H9 (cell line): ENCODE data around the gene ALG2. TPM values are rescaled to one million over a fixed set of nuclear protein-coding genes. Genes with fewer than 3 reads are reported as not detected.

Experiments used
- DNase-seq: peaks from one replicate; pipeline ENCODE4 v3.0.0-alpha.2; 2017
- H2AFZ ChIP-seq: one replicate; pipeline ENCODE4 v1.6.1; 2013; ENCODE audit warnings: mild to moderate bottlenecking, low read length, control low read depth, moderate library complexity
- H2AK5ac ChIP-seq: 2 replicates; pipeline ENCODE4 v1.6.1; 2013; ENCODE audit warnings: low read length, control low read depth, mixed read lengths; ENCODE audit not compliant: insufficient read length
- H2BK120ac ChIP-seq: one replicate; pipeline ENCODE4 v1.6.1; 2013; ENCODE audit warnings: low read depth, mild to moderate bottlenecking, low read length, control low read depth, inconsistent platforms; ENCODE audit not compliant: poor library complexity, severe bottlenecking
- H2BK12ac ChIP-seq: 2 replicates; pipeline ENCODE4 v1.6.1; 2013; ENCODE audit warnings: low read length, control low read depth, mixed read lengths, low read depth; ENCODE audit not compliant: insufficient read length
- H2BK15ac ChIP-seq: 2 replicates; pipeline ENCODE4 v1.6.1; 2013; ENCODE audit warnings: low read depth, low read length, control low read depth
- H2BK20ac ChIP-seq: one replicate; pipeline ENCODE4 v1.6.1; 2013; ENCODE audit warnings: low read depth, mild to moderate bottlenecking, low read length, control low read depth, inconsistent platforms; ENCODE audit not compliant: poor library complexity, severe bottlenecking
- H2BK5ac ChIP-seq: 2 replicates; pipeline ENCODE4 v1.6.1; 2013; ENCODE audit warnings: low read length, control low read depth, mixed read lengths; ENCODE audit not compliant: insufficient read length
- H3K14ac ChIP-seq: 2 replicates; pipeline ENCODE4 v1.6.1; 2013; ENCODE audit warnings: low read length, control low read depth; ENCODE audit not compliant: insufficient read depth
- H3K18ac ChIP-seq: 2 replicates; pipeline ENCODE4 v1.6.1; 2013; ENCODE audit warnings: low read depth, mild to moderate bottlenecking, mixed read lengths, low read length, control low read depth; ENCODE audit not compliant: insufficient read length
- H3K23ac ChIP-seq: 2 replicates; pipeline ENCODE4 v1.6.1; 2013; ENCODE audit warnings: low read length, control low read depth, mixed read lengths, low read depth; ENCODE audit not compliant: insufficient read length
- H3K23me2 ChIP-seq: 2 replicates; pipeline ENCODE4 v1.6.1; 2013; ENCODE audit warnings: low read depth, mild to moderate bottlenecking, mixed read lengths, low read length, control low read depth; ENCODE audit not compliant: insufficient read length, poor library complexity, severe bottlenecking
- H3K27ac ChIP-seq: 2 replicates; pipeline ENCODE4 v1.5.1; 2013; ENCODE audit warnings: low read length, control low read depth, mixed read lengths, low read depth; ENCODE audit not compliant: insufficient read length
- H3K27me3 ChIP-seq: 2 replicates; pipeline ENCODE4 v1.6.1; 2013; ENCODE audit warnings: low read length, control low read depth, inconsistent platforms; ENCODE audit not compliant: insufficient read depth
- H3K4ac ChIP-seq: 2 replicates; pipeline ENCODE4 v1.6.1; 2013; ENCODE audit warnings: low read depth, mild to moderate bottlenecking, control low read depth, inconsistent platforms, low read length, moderate library complexity
- H3K4me1 ChIP-seq: 2 replicates; pipeline ENCODE4 v1.6.1; 2013; ENCODE audit warnings: low read length, control low read depth, inconsistent platforms; ENCODE audit not compliant: insufficient read depth
- H3K4me2 ChIP-seq: 2 replicates; pipeline ENCODE4 v1.6.1; 2013; ENCODE audit warnings: low read length, control low read depth, mixed read lengths; ENCODE audit not compliant: insufficient read length, insufficient read depth
- H3K56ac ChIP-seq: 2 replicates; pipeline ENCODE4 v1.6.1; 2013; ENCODE audit warnings: low read depth, mild to moderate bottlenecking, mixed read lengths, low read length, control low read depth; ENCODE audit not compliant: insufficient read length
- H3K79me1 ChIP-seq: 2 replicates; pipeline ENCODE4 v1.6.1; 2013; ENCODE audit warnings: low read depth, mild to moderate bottlenecking, moderate library complexity, low read length, control low read depth, inconsistent platforms; ENCODE audit not compliant: insufficient read depth, poor library complexity, severe bottlenecking
- H3K79me2 ChIP-seq: 2 replicates; pipeline ENCODE4 v1.6.1; 2013; ENCODE audit warnings: low read length, control low read depth, inconsistent platforms; ENCODE audit not compliant: insufficient read depth
- H3K9ac ChIP-seq: 2 replicates; pipeline ENCODE4 v1.6.1; 2013; ENCODE audit warnings: low read length, control low read depth, mixed read lengths; ENCODE audit not compliant: insufficient read length; ENCODE audit errors: extremely low read depth
- H3K9me3 ChIP-seq: one replicate; pipeline ENCODE4 v1.6.1; 2013; ENCODE audit warnings: low read depth, low read length, inconsistent platforms; ENCODE audit not compliant: control insufficient read depth
- H3T11ph ChIP-seq: one replicate; pipeline ENCODE4 v1.6.1; 2013; ENCODE audit warnings: mild to moderate bottlenecking, low read length, control low read depth, inconsistent platforms
- H4K20me1 ChIP-seq: one replicate; pipeline ENCODE4 v1.6.1; 2013; ENCODE audit not compliant: control insufficient read depth, insufficient read length, insufficient read depth
- H4K5ac ChIP-seq: 2 replicates; pipeline ENCODE4 v1.6.1; 2013; ENCODE audit warnings: low read depth, mild to moderate bottlenecking, mixed read lengths, low read length, control low read depth; ENCODE audit not compliant: insufficient read length
- H4K8ac ChIP-seq: replicated peaks from 2 replicates; pipeline ENCODE4 v1.6.1; 2013; ENCODE audit warnings: low read length, control low read depth, mixed read lengths, low read depth; ENCODE audit not compliant: insufficient read length
- H4K91ac ChIP-seq: 2 replicates; pipeline ENCODE4 v1.6.1; 2013; ENCODE audit warnings: low read depth, mild to moderate bottlenecking, moderate library complexity, mixed read lengths, low read length, control low read depth; ENCODE audit not compliant: insufficient read length
- H3K27ac Mint-ChIP-seq, 3 experiments: 2 replicates in 2 of 3; 3 replicates in 1 of 3; pipeline ENCODE4 v1.8.0; 2020 to 2021; ENCODE audit warnings: mixed read lengths in 3 of 3, mild to moderate bottlenecking in 1 of 3, moderate library complexity in 1 of 3
- H3K27me3 Mint-ChIP-seq: 2 replicates; pipeline ENCODE4 v1.8.0; 2021; ENCODE audit warnings: low read depth, mild to moderate bottlenecking, moderate library complexity, mixed read lengths
- H3K36me3 Mint-ChIP-seq, 3 experiments: 2 replicates in 2 of 3; 3 replicates in 1 of 3; pipeline ENCODE4 v1.8.0; 2020 to 2021; ENCODE audit warnings: low read depth in 3 of 3, mixed read lengths in 3 of 3; ENCODE audit not compliant: insufficient read depth in 1 of 3
- H3K4me1 Mint-ChIP-seq, 2 experiments: 2 replicates each; pipeline ENCODE4 v1.8.0; 2020; ENCODE audit warnings: mixed read lengths in 2 of 2
- H3K4me3 Mint-ChIP-seq, 2 experiments: 2 replicates in 1 of 2; 3 replicates in 1 of 2; pipeline ENCODE4 v1.8.0; 2020 to 2021; ENCODE audit warnings: mild to moderate bottlenecking in 2 of 2, mixed read lengths in 2 of 2, moderate library complexity in 1 of 2
- H3K9me3 Mint-ChIP-seq, 2 experiments: 2 replicates in 1 of 2; 3 replicates in 1 of 2; pipeline ENCODE4 v1.8.0; 2020; ENCODE audit warnings: mild to moderate bottlenecking in 2 of 2, mixed read lengths in 2 of 2, moderate library complexity in 1 of 2
- CTCF ChIP-seq: fragments of 200-600 bp; sonication (generic); conservative IDR thresholded peaks from 3 replicates; pipeline ENCODE4 v1.8.0; 2021; ENCODE audit warnings: antibody characterized with exemption, mild to moderate bottlenecking
- whole genome bisulfite sequencing: extraction: QIAGEN DNeasy Blood & Tissue Kit; methylation state at CpG from one replicate; pipeline ENCODE4 v1.1.7; 2013; ENCODE audit warnings: missing lambda C conversion rate, low lambda C conversion rate, mixed read lengths; ENCODE audit not compliant: insufficient read length; ENCODE audit errors: extremely low coverage; 5-methylcytosine and 5-hydroxymethylcytosine counted together
- total RNA-seq: library from RNA; stranded (reverse); gene quantifications from 2 replicates; pipeline ENCODE4 v1.2.1, GENCODE V29; 2021

ALG2 gene
- total RNA-seq, 1 experiment from 2014 or later: 30.1 TPM

DNA sequence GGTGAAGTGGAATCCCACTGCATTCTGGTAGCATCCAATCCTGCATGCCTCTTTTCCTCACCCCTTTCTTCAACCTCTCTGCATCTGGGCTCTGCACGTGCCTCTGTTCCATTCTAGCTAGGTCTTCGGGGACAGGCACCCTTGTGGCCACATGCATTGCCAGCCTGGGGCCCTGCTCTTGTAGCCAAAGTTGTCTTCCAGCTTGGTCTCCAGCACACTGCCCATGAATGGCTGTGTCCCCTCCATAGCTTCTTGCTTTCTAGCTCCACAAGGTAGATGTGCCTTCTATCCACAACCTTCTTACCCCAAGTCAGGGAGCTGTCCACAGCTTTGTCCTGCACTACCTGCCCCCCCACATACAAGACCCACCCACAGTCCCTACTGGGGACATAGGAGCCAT, 32.6 kb downstream of the ALG2 start:
- Histone ChIP-seq H3K18ac (no peak overlapping the region), H3K79me1 (no peaks in the 10 kb centered on the region), H3K23ac (no peak overlapping the region), H3K27me3 (no peaks in the 10 kb centered on the region; the same call in 1 of the 2 replicates), H4K91ac (no peak overlapping the region), H3K4ac (no peak overlapping the region), H3K4me2 (no peak overlapping the region), H4K20me1 (no peaks in the 10 kb centered on the region), H3K9me3 (no peaks in the 10 kb centered on the region), H2BK5ac (no peak overlapping the region), H3K27ac (no peak overlapping the region), H3K4me1 (no peaks in the 10 kb centered on the region; the same call in 1 of the 2 replicates), H3K23me2 (no peaks in the 10 kb centered on the region), H2AK5ac (no peak overlapping the region), H2BK15ac (no peak overlapping the region), H3K9ac (no peak overlapping the region), H2BK120ac (no peak overlapping the region), H3K14ac (no peak overlapping the region), H2BK12ac (no peak overlapping the region), H2AFZ (no peak overlapping the region), H4K8ac (no peak overlapping the region), H4K5ac (no peak overlapping the region), H3T11ph (no peak overlapping the region), H3K56ac (no peak overlapping the region), H3K79me2 (no peaks in the 10 kb centered on the region), H2BK20ac (no peak overlapping the region)
- H3K4me3 Mint-ChIP-seq: no peak overlapping the region
- TF ChIP-seq CTCF: no peak
- no peaks in the 10 kb centered on the region; the same call in 1 of the 2 replicates for H3K27me3 Mint-ChIP-seq
- H3K27ac Mint-ChIP-seq: no peak overlapping the region
- DNase-seq: no peak
- peaks cover 0 to 2% of the 10 kb centered on the region in 2 experiments; a peak in 2 of 5 replicates for H3K9me3 Mint-ChIP-seq
- no peaks in the 10 kb centered on the region; a peak in 1 of 7 replicates for H3K36me3 Mint-ChIP-seq
- WGBS: no CpG with 5 or more reads among the region's 2 CpGs
- H3K4me1 Mint-ChIP-seq: peaks cover 9 to 10% of the 10 kb centered on the region in 2 experiments
